GM23338 (cell line): ENCODE measurements around the gene CDC42BPA. TPM values are rescaled to one million over a fixed set of nuclear protein-coding genes. Genes with fewer than 3 reads are reported as not detected.

ENCODE experiments used
- ATAC-seq: fragments of 200-7000 bp; cut with Tn5 transposase; 3 replicates; pipeline ENCODE4 v1.9.1; 2020
- DNase-seq: peaks from one replicate; pipeline ENCODE4 v3.0.0-alpha.2; 2015; ENCODE audit warnings: low spot score
- H2AFZ ChIP-seq: fragments of 200-600 bp; sonication (generic); 2 replicates; pipeline ENCODE4 v1.8.0; 2016; ENCODE audit warnings: antibody characterized with exemption, mild to moderate bottlenecking, moderate library complexity
- H3F3A ChIP-seq: fragments of 200-600 bp; sonication (generic); replicated peaks from 2 replicates; pipeline ENCODE4 v1.8.0; 2017; ENCODE audit warnings: antibody characterized with exemption, mixed run types, low read depth
- H3K27ac ChIP-seq: fragments of 200-600 bp; sonication (generic); 2 replicates; pipeline ENCODE4 v1.6.1; 2016; ENCODE audit warnings: low read depth
- H3K27me3 ChIP-seq: fragments of 200-600 bp; sonication (generic); 2 replicates; pipeline ENCODE4 v1.8.0; 2016; ENCODE audit warnings: mild to moderate bottlenecking, mixed run types, moderate library complexity; ENCODE audit not compliant: insufficient read depth
- H3K36me3 ChIP-seq: fragments of 200-600 bp; sonication (generic); 2 replicates; pipeline ENCODE4 v1.8.0; 2016; ENCODE audit warnings: mild to moderate bottlenecking; ENCODE audit not compliant: insufficient read depth
- H3K4me1 ChIP-seq: fragments of 200-600 bp; sonication (generic); 2 replicates; pipeline ENCODE4 v1.8.0; 2016; ENCODE audit warnings: mild to moderate bottlenecking, moderate library complexity; ENCODE audit not compliant: insufficient read depth
- H3K4me2 ChIP-seq: fragments of 200-600 bp; sonication (generic); 2 replicates; pipeline ENCODE4 v1.7.1; 2017; ENCODE audit warnings: mixed run types
- H3K4me3 ChIP-seq: fragments of 200-600 bp; sonication (generic); 2 replicates; pipeline ENCODE4 v1.6.1; 2016; ENCODE audit warnings: mixed run types
- H3K79me2 ChIP-seq: fragments of 200-600 bp; sonication (generic); replicated peaks from 2 replicates; pipeline ENCODE4 v1.8.0; 2017; ENCODE audit warnings: mild to moderate bottlenecking; ENCODE audit not compliant: insufficient read depth
- H3K9me2 ChIP-seq: fragments of 200-600 bp; sonication (generic); 2 replicates; pipeline ENCODE4 v1.8.0; 2017; ENCODE audit not compliant: insufficient read depth
- H4K20me1 ChIP-seq: fragments of 200-600 bp; sonication (generic); replicated peaks from 2 replicates; pipeline ENCODE4 v1.8.0; 2017; ENCODE audit warnings: mild to moderate bottlenecking; ENCODE audit not compliant: insufficient read depth
- H3K27ac Mint-ChIP-seq: 2 replicates; pipeline ENCODE4 v1.8.0; 2020; ENCODE audit warnings: inconsistent platforms, mild to moderate bottlenecking, moderate library complexity, mixed read lengths
- H3K27me3 Mint-ChIP-seq: 3 replicates; pipeline ENCODE4 v1.8.0; 2022; ENCODE audit warnings: low read depth, mild to moderate bottlenecking, moderate library complexity, mixed read lengths, inconsistent platforms; ENCODE audit not compliant: insufficient read depth, poor library complexity
- H3K36me3 Mint-ChIP-seq: 3 replicates; pipeline ENCODE4 v1.8.0; 2021; ENCODE audit warnings: low read depth, mild to moderate bottlenecking, inconsistent platforms, moderate library complexity, mixed read lengths
- H3K4me1 Mint-ChIP-seq: 3 replicates; pipeline ENCODE4 v1.8.0; 2020; ENCODE audit warnings: mild to moderate bottlenecking, inconsistent platforms, mixed read lengths
- H3K4me3 Mint-ChIP-seq: 3 replicates; pipeline ENCODE4 v1.8.0; 2021; ENCODE audit warnings: moderate library complexity, mild to moderate bottlenecking, inconsistent platforms, mixed read lengths
- H3K9me3 Mint-ChIP-seq: 3 replicates; pipeline ENCODE4 v1.8.0; 2020; ENCODE audit warnings: moderate library complexity, mild to moderate bottlenecking, inconsistent platforms, mixed read lengths
- CREB1 ChIP-seq: fragments of 250-450 bp; sonication (Bioruptor Pico); IDR thresholded peaks from 2 replicates; pipeline ENCODE4 v1.5.0; 2020; ENCODE audit warnings: low read depth, mild to moderate bottlenecking, moderate library complexity
- CTCF ChIP-seq, 2 experiments: fragments of 200-600 bp in 1 of 2; sonication (generic) in 1 of 2; conservative IDR thresholded peaks; 2 replicates each; pipeline versions ENCODE4 v1.5.1 to v1.6.1; 2016 to 2017; ENCODE audit warnings: antibody characterized with exemption in 2 of 2, low read depth in 2 of 2, mild to moderate bottlenecking in 2 of 2, moderate library complexity in 1 of 2
- ETS1 ChIP-seq: IDR thresholded peaks from 2 replicates; pipeline ENCODE4 v1.6.1; 2016; ENCODE audit warnings: antibody characterized with exemption
- EZH2phosphoT487 ChIP-seq: fragments of 200-600 bp; sonication (generic); IDR thresholded peaks from one replicate; pipeline ENCODE4 v1.8.1; 2018; ENCODE audit warnings: antibody characterized with exemption; ENCODE audit not compliant: unreplicated experiment
- JUNB ChIP-seq: IDR thresholded peaks from one replicate; pipeline ENCODE4 v1.6.1; 2016; ENCODE audit warnings: antibody characterized with exemption; ENCODE audit not compliant: unreplicated experiment
- REST ChIP-seq: IDR thresholded peaks from one replicate; pipeline ENCODE4 v1.6.1; 2018; ENCODE audit warnings: antibody characterized with exemption; ENCODE audit not compliant: unreplicated experiment
- ZNF331 ChIP-seq: fragments of 250-450 bp; sonication (Bioruptor Pico); IDR thresholded peaks from 2 replicates; pipeline ENCODE4 v1.5.0; 2020; ENCODE audit warnings: low read depth, mild to moderate bottlenecking, moderate library complexity
- polyA plus RNA-seq: library from polyadenylated mRNA; unstranded; fragments of >200 nt; fragmentation: Nextera tagmentation; extraction: Ambion mirVana; gene quantifications from 2 replicates; pipeline ENCODE4 v1.2.1, GENCODE V29; 2016
- total RNA-seq: library from RNA; depleted of rRNA; stranded (reverse); fragments of >200 nt; shearing (Covaris generic); gene quantifications from 2 replicates; pipeline ENCODE4 v1.2.3, GENCODE V29; 2014

Gene CDC42BPA
- total and polyA plus RNA-seq, 2 experiments from 2014 or later: 17.7 to 40.1 TPM

- no peak for TF ChIP-seq ETS1
- TF ChIP-seq JUNB: no peak
- no peak for TF ChIP-seq EZH2phosphoT487
- no peak for TF ChIP-seq REST
- no peak for TF ChIP-seq ZNF331
- no peak for TF ChIP-seq CREB1
Observed at GRCh38 chr1:227325156-227325555, 6.9 kb upstream of the CDC42BPA start (continued).

- H3K9me2 ChIP-seq: no peaks in the 10 kb centered on the region
- H3K36me3 Mint-ChIP-seq: no peaks in the 10 kb centered on the region
- no peak overlapping the region for H3K27ac ChIP-seq
- no peak overlapping the region for H3K27ac Mint-ChIP-seq
- H3F3A ChIP-seq: no peaks in the 10 kb centered on the region; the same call in 1 of the 2 replicates
- no peaks in the 10 kb centered on the region for H3K9me3 Mint-ChIP-seq
- peaks cover 34% of the 10 kb centered on the region for H3K4me1 Mint-ChIP-seq
- H3K4me3 Mint-ChIP-seq: no peak overlapping the region
- no peaks in the 10 kb centered on the region for H3K36me3 ChIP-seq
- no peak overlapping the region for H3K4me2 ChIP-seq
- no peaks in the 10 kb centered on the region for H4K20me1 ChIP-seq
- no peak overlapping the region for H2AFZ ChIP-seq
- no peaks in the 10 kb centered on the region for H3K79me2 ChIP-seq
- DNase-seq: no peak
- ATAC-seq: no peak
- peaks cover 17% of the 10 kb centered on the region; the same call in 1 of the 2 replicates for H3K4me1 ChIP-seq
- H3K27me3 ChIP-seq: no peaks in the 10 kb centered on the region
- H3K27me3 Mint-ChIP-seq: peaks cover 14% of the 10 kb centered on the region
- no peak overlapping the region for H3K4me3 ChIP-seq
- TF ChIP-seq ETS1 (no peak), CTCF (conservative IDR thresholded peaks at IDR 0.05; ENCODE audit: low read depth in 2 of 2) (no peak), EZH2phosphoT487 (no peak)
Observed at GRCh38 chr1:227323967-227324268, 5.6 kb upstream of the CDC42BPA start.
